ENCODE results near the gene POLR3A. TPM values are rescaled to one million over a fixed set of nuclear protein-coding genes. Genes with fewer than 3 reads are reported as not detected.
A peak's percentile ranks its signal among the peaks of the same experiment; 100 is the strongest.

Gene POLR3A
- total RNA-seq, 1 donor from 2014 or later: 12.6 TPM

GRCh38 chr10:78033637-78034470, 4.5 kb upstream of the POLR3A start, which contains the start of gene RPS24:
Gene RPS24, plus strand, starts transcription at chr10:78033863. Its CDS starts 39 bp downstream, at chr10:78033902.
- ATAC-seq (peak; percentile 97), DNase-seq (ENCODE audit: low spot score) (peak; percentile 95)
- intact Hi-C loops (cut with DNase I): no loop called here

- intact Hi-C loops (cut with DNase I): no loop called here
- no peak for DNase-seq (ENCODE audit: low spot score)
- no peak for ATAC-seq
Measured at GRCh38 chr10:78033387-78033636, 4.0 kb upstream of the POLR3A start.

GRCh38 chr10:78028438-78029268, 662 bp downstream of the POLR3A start:
- peak; percentile 16 for ATAC-seq
- intact Hi-C loops (cut with DNase I): no loop called here
- no peak for DNase-seq (ENCODE audit: low spot score)

- DNase-seq (ENCODE audit: low spot score) (no peak), ATAC-seq (no peak)
- intact Hi-C loops (cut with DNase I): no loop called here
Measured at GRCh38 chr10:78025685-78026364, 3.5 kb downstream of the POLR3A start.

GRCh38 chr10:78023741-78024140, 5.6 kb downstream of the POLR3A start:
- DNase-seq (ENCODE audit: low spot score) (no peak), ATAC-seq (no peak)
- intact Hi-C loops (cut with DNase I): no loop called here

GRCh38 chr10:78021201-78021600, 8.1 kb downstream of the POLR3A start:
- DNase-seq (ENCODE audit: low spot score) (no peak), ATAC-seq (no peak)
- intact Hi-C loops (cut with DNase I): no loop called here

GRCh38 chr10:78019264-78019663, 10.1 kb downstream of the POLR3A start:
- DNase-seq (ENCODE audit: low spot score): no peak
- intact Hi-C loops (cut with DNase I): no loop called here
- ATAC-seq: no peak

GRCh38 chr10:78017856-78018255, 11.5 kb downstream of the POLR3A start:
- DNase-seq (ENCODE audit: low spot score): no peak
- no peak for ATAC-seq
- intact Hi-C loops (cut with DNase I): no loop called here

GRCh38 chr10:78015546-78015945, 13.8 kb downstream of the POLR3A start:
- intact Hi-C loops (cut with DNase I): no loop called here
- DNase-seq (ENCODE audit: low spot score): no peak
- no peak for ATAC-seq

- DNase-seq (ENCODE audit: low spot score) (no peak), ATAC-seq (no peak)
- intact Hi-C loops (cut with DNase I): no loop called here
Measured at GRCh38 chr10:78013564-78013963, 15.8 kb downstream of the POLR3A start.

- ATAC-seq (no peak), DNase-seq (ENCODE audit: low spot score) (no peak)
- intact Hi-C loops (cut with DNase I): no loop called here
Measured at GRCh38 chr10:78011065-78011464, 18.2 kb downstream of the POLR3A start.

GRCh38 chr10:78010278-78010677, 19.0 kb downstream of the POLR3A start:
- intact Hi-C loops (cut with DNase I): no loop called here
- no peak for ATAC-seq

GRCh38 chr10:78009662-78010061, 19.7 kb downstream of the POLR3A start:
- DNase-seq (ENCODE audit: low spot score) (no peak), ATAC-seq (no peak)
- intact Hi-C loops (cut with DNase I): no loop called here

More at GRCh38 chr10:78010278-78010677, 19.0 kb downstream of the POLR3A start:
- DNase-seq (ENCODE audit: low spot score): no peak

- DNase-seq (ENCODE audit: low spot score) (no peak), ATAC-seq (no peak)
- intact Hi-C loops (cut with DNase I): no loop called here
Measured at GRCh38 chr10:78007172-78007571, 22.1 kb downstream of the POLR3A start.

- DNase-seq (ENCODE audit: low spot score) (no peak), ATAC-seq (no peak)
- intact Hi-C loops (cut with DNase I): no loop called here
Measured at GRCh38 chr10:78004215-78005026, 24.9 kb downstream of the POLR3A start.

GRCh38 chr10:78002541-78003288, 26.6 kb downstream of the POLR3A start:
- intact Hi-C loops (cut with DNase I): no loop called here
- DNase-seq (ENCODE audit: low spot score): no peak
- no peak for ATAC-seq

- DNase-seq (ENCODE audit: low spot score): no peak
- ATAC-seq: no peak
- intact Hi-C loops (cut with DNase I): no loop called here
Measured at GRCh38 chr10:78000956-78001472, 28.3 kb downstream of the POLR3A start.

- DNase-seq (ENCODE audit: low spot score): no peak
- intact Hi-C loops (cut with DNase I): no loop called here
- no peak for ATAC-seq
Measured at GRCh38 chr10:78000206-78000605, 29.1 kb downstream of the POLR3A start.

All from sciatic nerve (tissue), 2 donors.